NCI-H128 (cell line): ENCODE measurements around the gene FJX1.

Experiments
- DNase-seq: peaks from one replicate; lab custom pipeline; 2025; ENCODE audit not compliant: unreplicated experiment; lab: John Stamatoyannopoulos, UW

Gene FJX1

GRCh38 chr11:35606206-35606605 is 12.1 kb upstream of the FJX1 start:
- no peak for DNase-seq

GRCh38 chr11:35608502-35608901 is 9.8 kb upstream of the FJX1 start:
- no peak for DNase-seq

- no peak for DNase-seq
Observed at GRCh38 chr11:35609656-35610055, 8.6 kb upstream of the FJX1 start.

- no peak for DNase-seq
Observed at GRCh38 chr11:35610631-35611030, 7.6 kb upstream of the FJX1 start.

- DNase-seq: no peak
Observed at GRCh38 chr11:35611741-35612140, 6.5 kb upstream of the FJX1 start.

GRCh38 chr11:35614939-35615569 is 3.2 kb upstream of the FJX1 start:
- DNase-seq: no peak

- no peak for DNase-seq
Observed at GRCh38 chr11:35615921-35616900, 2.0 kb upstream of the FJX1 start.

- no peak for DNase-seq
Observed at GRCh38 chr11:35617316-35617686, 959 bp upstream of the FJX1 start.

GRCh38 chr11:35618497-35619115 is 346 bp downstream of the FJX1 start:
- DNase-seq: no peak

GRCh38 chr11:35619116-35619854 is 1.0 kb downstream of the FJX1 start:
- no peak for DNase-seq

GRCh38 chr11:35619855-35620640 is 1.8 kb downstream of the FJX1 start:
- DNase-seq: no peak

GRCh38 chr11:35620795-35621194 is 2.5 kb downstream of the FJX1 start:
- DNase-seq: no peak

- DNase-seq: no peak
Observed at GRCh38 chr11:35621620-35622019, 3.4 kb downstream of the FJX1 start.

GRCh38 chr11:35622070-35622469 is 3.8 kb downstream of the FJX1 start:
- no peak for DNase-seq

- no peak for DNase-seq
Observed at GRCh38 chr11:35623621-35624168, 5.4 kb downstream of the FJX1 start.

GRCh38 chr11:35624316-35624715 is 6.1 kb downstream of the FJX1 start:
- DNase-seq: no peak

GRCh38 chr11:35624781-35625180 is 6.5 kb downstream of the FJX1 start:
- DNase-seq: no peak

GRCh38 chr11:35626501-35626900 is 8.2 kb downstream of the FJX1 start:
- no peak for DNase-seq

- no peak for DNase-seq
Observed at GRCh38 chr11:35629511-35629910, 11.3 kb downstream of the FJX1 start.

GRCh38 chr11:35629914-35630313 is 11.7 kb downstream of the FJX1 start:
- DNase-seq: no peak
